Lung (tissue), 12 donors: Measurements from ENCODE around the gene ADD3. TPM values are rescaled to one million over a fixed set of nuclear protein-coding genes. Genes with fewer than 3 reads are reported as not detected.

ENCODE experiments used
- ATAC-seq: fragments of 200-7000 bp; cut with Tn5 transposase; one replicate; pipeline ENCODE4 v1.9.1; 2020; ENCODE audit warnings: moderate number of reproducible peaks; ENCODE audit not compliant: insufficient read depth, low FRiP score
- DNase-seq, 3 donors: peaks; one replicate each; pipeline ENCODE4 v3.0.0-alpha.2; 2013 to 2017
- H3K27ac ChIP-seq, 2 donors: one replicate each; pipeline ENCODE4 v1.5.1; 2013; ENCODE audit warnings: mild to moderate bottlenecking in 2 of 2, moderate library complexity in 2 of 2, control low read depth in 1 of 2, inconsistent platforms in 1 of 2, low read depth in 1 of 2, low read length in 1 of 2
- H3K27me3 ChIP-seq, 3 donors: one replicate each; pipeline ENCODE4 v1.5.1; 2013; ENCODE audit warnings: low read length in 2 of 3; ENCODE audit not compliant: control insufficient read depth in 3 of 3, insufficient read depth in 3 of 3
- H3K36me3 ChIP-seq, 4 donors: one replicate each; pipeline ENCODE4 v1.5.1; 2013; ENCODE audit warnings: low read length in 4 of 4, mild to moderate bottlenecking in 1 of 4, moderate library complexity in 1 of 4; ENCODE audit not compliant: control insufficient read depth in 4 of 4, insufficient read depth in 4 of 4
- H3K4me1 ChIP-seq, 5 donors: one replicate each; pipeline ENCODE4 v1.5.1; 2013; ENCODE audit warnings: low read length in 5 of 5, mild to moderate bottlenecking in 2 of 5, moderate library complexity in 1 of 5; ENCODE audit not compliant: control insufficient read depth in 5 of 5, insufficient read depth in 5 of 5
- H3K4me3 ChIP-seq: one replicate; pipeline ENCODE4 v1.5.1; 2013; ENCODE audit warnings: mild to moderate bottlenecking, control low read depth, moderate library complexity
- H3K9ac ChIP-seq, 2 donors: one replicate each; pipeline ENCODE4 v1.5.1; 2013; ENCODE audit warnings: low read length in 2 of 2, control low read depth in 1 of 2; ENCODE audit not compliant: insufficient read depth in 1 of 2
- H3K9me3 ChIP-seq, 4 donors: one replicate each; pipeline ENCODE4 v1.5.1; 2013; ENCODE audit warnings: low read length in 3 of 4, mild to moderate bottlenecking in 1 of 4, moderate library complexity in 1 of 4; ENCODE audit not compliant: control insufficient read depth in 4 of 4, insufficient read depth in 3 of 4
- WGBS, 2 donors: extraction: QIAGEN DNeasy Blood & Tissue Kit; methylation state at CpG; one replicate each; pipeline ENCODE4 v1.1.7; 2013; 5-methylcytosine and 5-hydroxymethylcytosine counted together
- polyA plus RNA-seq, 2 donors: library from polyadenylated mRNA; stranded (reverse); fragments of 200-250 nt; gene quantifications; one replicate each; pipeline ENCODE4 v1.2.1, GENCODE V29; 2013
- total RNA-seq, 2 donors: library from RNA; depleted of rRNA in 1 of 2; stranded (reverse); fragments of >200 nt in 1 of 2; gene quantifications; one replicate each; pipeline ENCODE4 v1.2.1, GENCODE V29; 2014 to 2021
- TF ChIP-seq, protein P1 (sequence below): IDR thresholded peaks from 2 replicates; pipeline ENCODE4 v1.5.1; 2012; ENCODE audit warnings: mild to moderate bottlenecking; ENCODE audit errors: control extremely low read depth, extremely low read depth
- donor health status: control.
- donor health status: control.
- donor health status: Bipolar disorder and iron deficiency.
- donor health status: healthy.
- donor health status: DM: yes; HTN: yes; CAD: no.

ADD3 gene
- total and polyA plus RNA-seq, 4 donors = 22.0 to 289 (median 56.1) TPM

DNA sequence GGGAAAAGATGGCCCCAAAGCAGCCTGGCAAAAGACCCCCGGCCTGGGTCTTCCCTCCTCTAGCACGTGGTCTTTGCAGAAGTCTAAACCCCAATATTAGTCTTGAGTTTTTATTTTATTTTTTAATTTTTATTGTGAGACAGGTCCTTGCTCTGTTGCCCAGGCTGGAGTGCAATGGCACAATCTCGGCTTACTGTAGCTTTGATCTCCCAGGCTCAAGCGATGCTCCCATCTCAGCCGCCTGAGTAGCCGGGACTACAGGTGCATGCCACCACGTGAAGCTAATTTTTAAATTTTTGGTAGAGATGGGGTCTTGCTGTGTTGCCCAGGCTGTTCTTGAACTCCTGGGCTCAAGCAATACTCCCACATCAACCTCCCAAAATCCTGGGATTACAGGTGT, 159.4 kb downstream of the ADD3 start:
- Histone ChIP-seq H3K4me1 (peaks cover 0 to 11% (median 7%) of the 10 kb centered on the region in 5 donors), H3K27me3 (peaks cover 5 to 27% (median 15%) of the 10 kb centered on the region in 3 donors), H3K36me3 (no peaks in the 10 kb centered on the region), H3K4me3 (no peak overlapping the region), H3K9ac (no peak overlapping the region), H3K27ac (no peak overlapping the region), H3K9me3 (no peaks in the 10 kb centered on the region)
- DNase-seq = no peak
- no peak for ATAC-seq
- WGBS, 2 donors = 92 to 96% methylated on average over 7 of the region's 7 CpGs
- TF ChIP-seq, protein P1, sequence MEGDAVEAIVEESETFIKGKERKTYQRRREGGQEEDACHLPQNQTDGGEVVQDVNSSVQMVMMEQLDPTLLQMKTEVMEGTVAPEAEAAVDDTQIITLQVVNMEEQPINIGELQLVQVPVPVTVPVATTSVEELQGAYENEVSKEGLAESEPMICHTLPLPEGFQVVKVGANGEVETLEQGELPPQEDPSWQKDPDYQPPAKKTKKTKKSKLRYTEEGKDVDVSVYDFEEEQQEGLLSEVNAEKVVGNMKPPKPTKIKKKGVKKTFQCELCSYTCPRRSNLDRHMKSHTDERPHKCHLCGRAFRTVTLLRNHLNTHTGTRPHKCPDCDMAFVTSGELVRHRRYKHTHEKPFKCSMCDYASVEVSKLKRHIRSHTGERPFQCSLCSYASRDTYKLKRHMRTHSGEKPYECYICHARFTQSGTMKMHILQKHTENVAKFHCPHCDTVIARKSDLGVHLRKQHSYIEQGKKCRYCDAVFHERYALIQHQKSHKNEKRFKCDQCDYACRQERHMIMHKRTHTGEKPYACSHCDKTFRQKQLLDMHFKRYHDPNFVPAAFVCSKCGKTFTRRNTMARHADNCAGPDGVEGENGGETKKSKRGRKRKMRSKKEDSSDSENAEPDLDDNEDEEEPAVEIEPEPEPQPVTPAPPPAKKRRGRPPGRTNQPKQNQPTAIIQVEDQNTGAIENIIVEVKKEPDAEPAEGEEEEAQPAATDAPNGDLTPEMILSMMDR = no peak

DNA sequence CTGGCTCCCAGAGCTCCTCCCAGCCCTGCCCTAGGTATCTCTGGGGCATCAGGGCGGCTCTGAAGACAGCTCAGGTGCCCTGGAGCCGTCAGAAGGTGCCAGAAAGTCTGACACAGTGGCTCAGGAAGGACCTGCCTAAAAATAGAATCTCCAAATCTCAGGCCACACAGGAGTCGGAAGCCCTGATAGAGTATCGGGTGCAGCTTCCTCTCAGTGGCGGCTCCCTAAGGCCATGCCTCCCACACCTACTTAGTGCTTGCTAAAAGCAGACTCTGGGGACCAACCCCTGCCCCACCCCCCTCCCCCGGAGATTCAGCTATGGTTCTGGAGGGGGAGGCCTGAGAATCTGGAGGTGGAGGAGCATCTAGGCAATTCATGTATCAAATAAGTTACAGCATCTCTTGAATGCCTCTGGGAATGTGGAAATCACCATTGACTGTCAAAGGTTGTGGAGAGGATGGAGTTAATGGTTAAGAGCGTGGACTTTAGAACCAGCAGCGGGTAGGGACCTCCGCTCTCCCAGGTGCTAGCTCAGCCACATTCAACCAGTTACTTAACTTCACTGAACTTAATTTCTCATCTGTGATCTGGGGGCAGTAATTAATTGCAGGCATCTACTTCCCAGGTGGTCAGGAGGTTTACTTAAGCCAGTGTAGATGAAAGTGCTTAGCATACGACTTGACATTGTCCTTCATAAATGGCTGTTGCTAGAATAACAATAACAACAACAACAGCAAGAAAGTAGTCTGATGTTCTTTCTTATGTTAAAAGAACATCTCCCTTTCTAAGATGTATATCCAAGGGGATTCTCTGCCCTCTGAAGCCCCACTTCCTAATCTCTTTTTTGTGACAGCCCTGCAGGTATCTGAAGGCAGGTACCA, 161.1 kb downstream of the ADD3 start:
- Histone ChIP-seq H3K4me1 (peaks cover 0 to 11% (median 7%) of the 10 kb centered on the region in 5 donors), H3K36me3 (no peaks in the 10 kb centered on the region), H3K27me3 (peaks cover 5 to 27% (median 15%) of the 10 kb centered on the region in 3 donors), H3K9me3 (no peaks in the 10 kb centered on the region), H3K9ac (no peak overlapping the region), H3K4me3 (no peak overlapping the region), H3K27ac (no peak overlapping the region)
- DNase-seq (no peak), ATAC-seq (no peak)
- TF ChIP-seq, protein P1 = no peak
- WGBS, 2 donors = 11 to 14% methylated on average over 10 of the region's 10 CpGs

DNA sequence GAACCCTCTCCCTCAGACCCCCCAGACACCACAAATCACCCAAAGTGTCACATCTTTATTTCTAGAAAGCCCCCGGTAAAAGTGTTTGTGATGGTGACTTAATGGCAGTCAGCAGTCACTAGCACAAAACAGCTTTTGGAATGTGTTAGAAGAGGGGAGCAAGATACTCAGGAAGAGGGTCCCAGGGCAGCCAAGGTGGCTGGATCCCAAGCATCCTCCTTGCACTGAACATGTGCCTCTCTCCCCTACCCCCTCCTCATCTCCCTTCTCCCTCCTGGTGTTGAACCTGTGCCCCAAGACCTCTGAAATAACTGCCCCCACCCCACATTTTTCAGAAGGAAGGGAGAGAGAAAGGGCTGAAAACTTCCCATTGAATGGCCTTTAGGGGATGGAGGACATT, 161.8 kb downstream of the ADD3 start:
- Histone ChIP-seq H3K9me3 (no peaks in the 10 kb centered on the region), H3K27me3 (peaks cover 5 to 27% (median 15%) of the 10 kb centered on the region in 3 donors)
- ATAC-seq = no peak

More for the DNA sequence above, 161.8 kb downstream of the ADD3 start:
- H3K4me3 ChIP-seq = no peak overlapping the region
- peaks cover 0 to 11% (median 7%) of the 10 kb centered on the region in 5 donors for H3K4me1 ChIP-seq
- TF ChIP-seq, protein P1 = no peak
- 19 to 27% methylated on average over 1 of the region's 1 CpG for WGBS, 2 donors
- H3K27ac ChIP-seq = no peak overlapping the region
- DNase-seq = no peak
- H3K36me3 ChIP-seq = no peaks in the 10 kb centered on the region
- no peak overlapping the region for H3K9ac ChIP-seq
